Nephron (organoid): ENCODE data around the gene PPP1R12A.

Experiments used
- H3K27ac Mint-ChIP-seq, 3 experiments: 2 replicates each; pipeline ENCODE4 v1.8.0; 2020; ENCODE audit warnings: mixed read lengths in 3 of 3, mild to moderate bottlenecking in 2 of 3, moderate library complexity in 1 of 3
- H3K27me3 Mint-ChIP-seq: 2 replicates; pipeline ENCODE4 v1.8.0; 2021; ENCODE audit warnings: low read depth, mild to moderate bottlenecking, moderate library complexity, mixed read lengths
- H3K36me3 Mint-ChIP-seq: 2 replicates; pipeline ENCODE4 v1.8.0; 2020; ENCODE audit warnings: low read depth, mixed read lengths
- H3K4me1 Mint-ChIP-seq: 2 replicates; pipeline ENCODE4 v1.8.0; 2020; ENCODE audit warnings: mixed read lengths
- H3K4me3 Mint-ChIP-seq, 3 experiments: 2 replicates each; pipeline ENCODE4 v1.8.0; 2020; ENCODE audit warnings: mild to moderate bottlenecking in 3 of 3, mixed read lengths in 3 of 3, moderate library complexity in 2 of 3
- H3K9me3 Mint-ChIP-seq: 2 replicates; pipeline ENCODE4 v1.8.0; 2020; ENCODE audit warnings: mixed read lengths
- CTCF ChIP-seq, 3 experiments: fragments of 200-600 bp; sonication (generic); IDR thresholded peaks; one replicate each; pipeline ENCODE4 v1.5.0; 2021; ENCODE audit warnings: antibody characterized with exemption in 3 of 3; ENCODE audit not compliant: unreplicated experiment in 3 of 3

PPP1R12A gene

GRCh38 chr12:79765157-79765556 is 169.7 kb downstream of the PPP1R12A start:
- no peaks in the 10 kb centered on the region for H3K36me3 Mint-ChIP-seq
- H3K27ac Mint-ChIP-seq = no peak overlapping the region
- no peaks in the 10 kb centered on the region for H3K9me3 Mint-ChIP-seq
- no peaks in the 10 kb centered on the region for H3K27me3 Mint-ChIP-seq
- H3K4me3 Mint-ChIP-seq = no peak overlapping the region
- no peaks in the 10 kb centered on the region for H3K4me1 Mint-ChIP-seq
- TF ChIP-seq CTCF (IDR thresholded peaks at IDR 0.05; ENCODE audit: unreplicated experiment in 3 of 3) = no peak

GRCh38 chr12:79764641-79765040 is 170.3 kb downstream of the PPP1R12A start:
- Mint-ChIP-seq H3K4me1 (no peaks in the 10 kb centered on the region), H3K36me3 (no peaks in the 10 kb centered on the region), H3K4me3 (no peak overlapping the region), H3K27me3 (no peaks in the 10 kb centered on the region), H3K9me3 (no peaks in the 10 kb centered on the region), H3K27ac (no peak overlapping the region)
- TF ChIP-seq CTCF (IDR thresholded peaks at IDR 0.05; ENCODE audit: unreplicated experiment in 3 of 3) = no peak

DNA sequence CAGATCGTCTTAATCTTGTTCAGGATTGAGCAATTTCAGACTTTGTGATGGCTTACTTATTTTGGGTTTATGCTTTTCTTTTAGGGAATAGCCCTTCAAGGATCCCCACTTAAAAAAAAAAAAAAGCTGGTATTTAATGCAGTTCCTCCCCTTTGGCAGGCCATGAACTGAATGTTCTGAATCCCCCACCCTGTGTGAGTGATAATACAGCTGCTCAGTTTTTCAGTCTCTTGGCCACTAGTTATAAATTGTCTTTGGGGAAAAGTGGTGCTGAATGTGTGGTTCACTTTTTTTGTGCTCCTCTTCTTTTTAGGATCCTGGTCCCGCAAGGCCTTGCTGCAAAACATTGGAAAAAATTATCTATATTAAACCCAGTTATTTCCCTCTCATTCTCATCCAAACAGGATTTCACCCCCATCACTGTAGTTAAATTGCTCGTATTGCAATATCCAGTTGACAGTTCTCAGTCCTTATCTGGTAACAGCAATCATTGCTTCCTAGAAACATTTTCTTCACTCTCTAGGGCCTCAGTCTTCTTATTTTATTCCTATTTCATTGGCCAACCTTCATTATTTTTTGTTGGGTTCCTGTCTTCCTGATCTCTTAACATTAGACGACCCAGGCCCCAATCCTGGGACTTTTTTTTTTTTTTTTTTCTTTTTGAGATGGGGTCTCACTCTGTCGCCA is 171.0 kb downstream of the PPP1R12A start:
- H3K4me3 Mint-ChIP-seq = no peak overlapping the region
- no peak for TF ChIP-seq CTCF (IDR thresholded peaks at IDR 0.05; ENCODE audit: unreplicated experiment in 3 of 3)
- H3K36me3 Mint-ChIP-seq = no peaks in the 10 kb centered on the region
- H3K4me1 Mint-ChIP-seq = no peaks in the 10 kb centered on the region
- no peaks in the 10 kb centered on the region for H3K27me3 Mint-ChIP-seq
- H3K9me3 Mint-ChIP-seq = peaks cover 3% of the 10 kb centered on the region
- H3K27ac Mint-ChIP-seq = no peak overlapping the region

DNA sequence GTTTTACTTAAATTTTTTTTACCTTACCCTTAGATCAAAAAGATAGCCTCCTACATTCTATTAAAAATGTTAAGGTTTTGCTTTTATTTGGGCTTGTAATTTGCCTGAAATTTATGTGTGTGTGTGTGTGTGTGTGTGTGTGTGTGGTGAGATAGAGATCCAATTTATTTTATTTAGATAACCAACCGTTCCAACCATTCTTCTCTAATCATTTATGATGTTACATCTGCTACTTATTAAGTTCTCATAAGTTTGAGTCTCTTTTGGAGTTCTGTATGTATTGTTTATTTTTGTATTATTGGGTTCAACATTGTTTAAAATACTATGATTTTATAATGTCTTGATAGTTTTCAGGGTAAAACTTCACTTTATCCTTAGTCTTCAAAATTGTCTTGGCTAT is 173.6 kb downstream of the PPP1R12A start:
- Mint-ChIP-seq H3K27me3 (no peaks in the 10 kb centered on the region), H3K4me3 (no peak overlapping the region), H3K27ac (no peak overlapping the region), H3K36me3 (no peaks in the 10 kb centered on the region), H3K4me1 (no peaks in the 10 kb centered on the region), H3K9me3 (peaks cover 8% of the 10 kb centered on the region)
- TF ChIP-seq CTCF (IDR thresholded peaks at IDR 0.05; ENCODE audit: unreplicated experiment in 3 of 3) = no peak

DNA sequence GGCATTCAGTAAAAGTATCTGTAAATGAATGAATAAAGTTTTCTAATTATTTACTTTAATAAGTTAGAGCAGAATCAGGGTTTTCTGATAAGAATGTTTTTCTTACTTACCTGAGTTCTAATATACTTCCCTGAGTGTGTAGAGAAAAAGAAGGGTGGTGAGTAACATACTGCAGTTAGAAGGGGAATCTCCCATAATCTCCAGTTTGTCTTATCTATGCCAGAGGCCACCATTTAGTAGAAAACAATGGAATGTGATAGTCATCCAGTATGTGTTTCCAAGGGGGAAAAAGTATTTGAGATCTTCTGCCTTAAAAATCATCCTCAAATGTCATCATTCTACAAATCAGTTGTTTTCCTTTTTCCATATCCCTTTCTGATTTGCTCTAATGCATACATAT is 187.6 kb downstream of the PPP1R12A start:
- no peak overlapping the region for H3K27ac Mint-ChIP-seq
- no peak overlapping the region for H3K4me3 Mint-ChIP-seq
- no peaks in the 10 kb centered on the region for H3K9me3 Mint-ChIP-seq
- no peak for TF ChIP-seq CTCF (IDR thresholded peaks at IDR 0.05; ENCODE audit: unreplicated experiment in 3 of 3)
- no peaks in the 10 kb centered on the region for H3K27me3 Mint-ChIP-seq
- H3K36me3 Mint-ChIP-seq = no peaks in the 10 kb centered on the region
- H3K4me1 Mint-ChIP-seq = no peaks in the 10 kb centered on the region
